HG03095 (cell line): ENCODE measurements around the gene ERBB4.
"Not testable (repeated sequence)": the region's sequence is repeated elsewhere in the genome, so short reads cannot be mapped to it uniquely, and the experiment has no call there.

Source experiments
- ATAC-seq: cut with Tn5 transposase; IDR thresholded peaks from one replicate; pipeline ENCODE4 v1.9.1; 2021; ENCODE audit warnings: moderate library complexity; ENCODE audit not compliant: unreplicated experiment

Gene ERBB4

GRCh38 chr2:212530373-212530772 is 8.2 kb downstream of the ERBB4 start:
- ATAC-seq, result no peak

GRCh38 chr2:212528106-212528856 is 10.3 kb downstream of the ERBB4 start:
- ATAC-seq, result no peak

- ATAC-seq, result no peak
Observed at GRCh38 chr2:212526059-212526458, 12.5 kb downstream of the ERBB4 start.

GRCh38 chr2:212523756-212524155 is 14.8 kb downstream of the ERBB4 start:
- ATAC-seq, result no peak

- no peak for ATAC-seq
Observed at GRCh38 chr2:212520340-212520739, 18.3 kb downstream of the ERBB4 start.

- no peak for ATAC-seq
Observed at GRCh38 chr2:212517693-212518092, 20.9 kb downstream of the ERBB4 start.

- ATAC-seq, result no peak
Observed at GRCh38 chr2:212505586-212505985, 33.0 kb downstream of the ERBB4 start.

- no peak for ATAC-seq
Observed at GRCh38 chr2:212495046-212495445, 43.6 kb downstream of the ERBB4 start.

GRCh38 chr2:212494418-212495020 is 44.1 kb downstream of the ERBB4 start:
- no peak for ATAC-seq

- peak; percentile 73 for ATAC-seq
Observed at GRCh38 chr2:212489719-212490346, 48.8 kb downstream of the ERBB4 start.

- no peak for ATAC-seq
Observed at GRCh38 chr2:212488611-212489010, 50.0 kb downstream of the ERBB4 start.

GRCh38 chr2:212484563-212485080 is 54.0 kb downstream of the ERBB4 start:
- ATAC-seq, result no peak

GRCh38 chr2:212480447-212480846 is 58.2 kb downstream of the ERBB4 start:
- no peak for ATAC-seq

GRCh38 chr2:212477571-212477970 is 61.0 kb downstream of the ERBB4 start:
- no peak for ATAC-seq

GRCh38 chr2:212473211-212473610 is 65.4 kb downstream of the ERBB4 start:
- no peak for ATAC-seq

GRCh38 chr2:212467551-212467950 is 71.1 kb downstream of the ERBB4 start:
- ATAC-seq, result not testable (repeated sequence)

GRCh38 chr2:212465456-212465855 is 73.1 kb downstream of the ERBB4 start:
- ATAC-seq, result no peak

GRCh38 chr2:212461708-212462107 is 76.9 kb downstream of the ERBB4 start:
- ATAC-seq, result not testable (repeated sequence)

- no peak for ATAC-seq
Observed at GRCh38 chr2:212454149-212454548, 84.5 kb downstream of the ERBB4 start.

GRCh38 chr2:212451786-212452231 is 86.8 kb downstream of the ERBB4 start:
- ATAC-seq, result no peak

GRCh38 chr2:212448698-212449097 is 89.9 kb downstream of the ERBB4 start:
- ATAC-seq, result no peak

- no peak for ATAC-seq
Observed at GRCh38 chr2:212441821-212442220, 96.8 kb downstream of the ERBB4 start.
